BE2C (cell line): ENCODE results near the gene HSF5.

ENCODE experiments used
- DNase-seq: peaks from one replicate; pipeline ENCODE4 v3.0.0-alpha.2; 2020
- H3K27me3 ChIP-seq: fragments of 250-450 bp; sonication (Bioruptor Pico); 2 replicates; pipeline ENCODE4 v1.5.1; 2020; ENCODE audit warnings: mild to moderate bottlenecking
- H3K36me3 ChIP-seq: fragments of 250-450 bp; sonication (Bioruptor Pico); 2 replicates; pipeline ENCODE4 v1.5.1; 2020; ENCODE audit warnings: mild to moderate bottlenecking
- H3K4me1 ChIP-seq: fragments of 250-450 bp; sonication (Bioruptor Pico); 2 replicates; pipeline ENCODE4 v1.5.1; 2020
- H3K4me3 ChIP-seq: 2 replicates; pipeline ENCODE4 v1.5.1; 2011; ENCODE audit warnings: low read depth, low read length
- H3K9me3 ChIP-seq: fragments of 250-450 bp; sonication (Bioruptor Pico); 2 replicates; pipeline ENCODE4 v1.5.1; 2020
- CTCF ChIP-seq: IDR thresholded peaks from 2 replicates; pipeline ENCODE4 v1.5.1; 2012; ENCODE audit warnings: mild to moderate bottlenecking, low read depth, low read length

The HSF5 gene

GRCh38 chr17:58377093-58377601 is 111.1 kb downstream of the HSF5 start:
- no peak for DNase-seq
- Histone ChIP-seq H3K4me1 (no peaks in the 10 kb centered on the region), H3K36me3 (no peaks in the 10 kb centered on the region), H3K9me3 (no peaks in the 10 kb centered on the region), H3K27me3 (peaks cover 58% of the 10 kb centered on the region), H3K4me3 (no peak overlapping the region)
- TF ChIP-seq CTCF, result no peak

- H3K27me3 ChIP-seq, result peaks cover 54% of the 10 kb centered on the region
- no peak overlapping the region for H3K4me3 ChIP-seq
- no peaks in the 10 kb centered on the region for H3K4me1 ChIP-seq
- H3K36me3 ChIP-seq, result no peaks in the 10 kb centered on the region
- DNase-seq, result no peak
- no peak for TF ChIP-seq CTCF
- H3K9me3 ChIP-seq, result no peaks in the 10 kb centered on the region
Measured at GRCh38 chr17:58376472-58377000, 111.7 kb downstream of the HSF5 start.

GRCh38 chr17:58375811-58376210 is 112.4 kb downstream of the HSF5 start:
- Histone ChIP-seq H3K4me3 (no peak overlapping the region), H3K36me3 (no peaks in the 10 kb centered on the region), H3K9me3 (no peaks in the 10 kb centered on the region), H3K27me3 (peaks cover 56% of the 10 kb centered on the region), H3K4me1 (no peaks in the 10 kb centered on the region)
- no peak for TF ChIP-seq CTCF
- DNase-seq, result no peak

- no peak for TF ChIP-seq CTCF
- H3K27me3 ChIP-seq, result peaks cover 58% of the 10 kb centered on the region
- H3K9me3 ChIP-seq, result no peaks in the 10 kb centered on the region
- DNase-seq, result no peak
- H3K4me3 ChIP-seq, result no peak overlapping the region
- H3K4me1 ChIP-seq, result no peaks in the 10 kb centered on the region
- H3K36me3 ChIP-seq, result no peaks in the 10 kb centered on the region
Measured at GRCh38 chr17:58375256-58375655, 113.0 kb downstream of the HSF5 start.

GRCh38 chr17:58373923-58374322 is 114.3 kb downstream of the HSF5 start:
- no peak for DNase-seq
- TF ChIP-seq CTCF, result no peak
- Histone ChIP-seq H3K4me3 (no peak overlapping the region), H3K9me3 (no peaks in the 10 kb centered on the region), H3K4me1 (no peaks in the 10 kb centered on the region), H3K27me3 (peaks cover 53% of the 10 kb centered on the region), H3K36me3 (no peaks in the 10 kb centered on the region)

- DNase-seq, result no peak
Measured at GRCh38 chr17:58373003-58373402, 115.2 kb downstream of the HSF5 start.

More at GRCh38 chr17:58373003-58373402, 115.2 kb downstream of the HSF5 start:
- peaks cover 49% of the 10 kb centered on the region for H3K27me3 ChIP-seq
- H3K4me3 ChIP-seq, result no peak overlapping the region
- H3K36me3 ChIP-seq, result no peaks in the 10 kb centered on the region
- TF ChIP-seq CTCF, result no peak
- H3K4me1 ChIP-seq, result no peaks in the 10 kb centered on the region
- no peaks in the 10 kb centered on the region for H3K9me3 ChIP-seq
